Neuronal stem cell (in vitro differentiated cells): Measurements from ENCODE around the gene CDHR4.

Source experiments
- DNase-seq: peaks from one replicate; pipeline ENCODE4 v3.0.0-alpha.2; 2013; ENCODE audit warnings: low spot score
- H2AFZ ChIP-seq: one replicate; pipeline ENCODE4 v1.6.1; 2013; ENCODE audit warnings: mild to moderate bottlenecking, low read length, inconsistent platforms
- H2AK5ac ChIP-seq: 2 replicates; pipeline ENCODE4 v1.6.1; 2013; ENCODE audit warnings: low read depth, mild to moderate bottlenecking, inconsistent platforms, low read length, moderate library complexity, mixed read lengths
- H2BK120ac ChIP-seq: 2 replicates; pipeline ENCODE4 v1.6.1; 2013; ENCODE audit warnings: low read depth, mild to moderate bottlenecking, inconsistent platforms, low read length, moderate library complexity, mixed read lengths
- H2BK12ac ChIP-seq: one replicate; pipeline ENCODE4 v1.6.1; 2013; ENCODE audit warnings: low read length, inconsistent platforms
- H2BK15ac ChIP-seq: 2 replicates; pipeline ENCODE4 v1.6.1; 2013; ENCODE audit warnings: mild to moderate bottlenecking, low read length, inconsistent platforms, mixed read lengths
- H2BK5ac ChIP-seq: one replicate; pipeline ENCODE4 v1.6.1; 2013; ENCODE audit warnings: inconsistent platforms, mild to moderate bottlenecking, low read length, moderate library complexity
- H3K14ac ChIP-seq: one replicate; pipeline ENCODE4 v1.6.1; 2013; ENCODE audit warnings: low read length, inconsistent platforms
- H3K18ac ChIP-seq: 2 replicates; pipeline ENCODE4 v1.6.1; 2013; ENCODE audit warnings: low read length, inconsistent platforms
- H3K23ac ChIP-seq: 2 replicates; pipeline ENCODE4 v1.6.1; 2013; ENCODE audit warnings: low read depth, mild to moderate bottlenecking, mixed read lengths, low read length, inconsistent platforms; ENCODE audit not compliant: poor library complexity
- H3K27ac ChIP-seq: replicated peaks from 3 replicates; pipeline ENCODE4 v1.5.1; 2013; ENCODE audit warnings: low read length, inconsistent platforms
- H3K27me3 ChIP-seq, 3 experiments: 2 replicates each; pipeline ENCODE4 v1.6.1; 2013; ENCODE audit warnings: low read length in 3 of 3, mild to moderate bottlenecking in 2 of 3, inconsistent platforms in 1 of 3, low read depth in 1 of 3, mixed read lengths in 1 of 3, moderate library complexity in 1 of 3; ENCODE audit not compliant: control insufficient read depth in 3 of 3, insufficient read depth in 3 of 3
- H3K36me3 ChIP-seq, 2 donors: replicated peaks in 1 of 2; 2 replicates each; pipeline ENCODE4 v1.6.1; 2013; ENCODE audit warnings: low read length in 2 of 2; ENCODE audit not compliant: control insufficient read depth in 2 of 2, insufficient read depth in 2 of 2
- H3K4ac ChIP-seq: 2 replicates; pipeline ENCODE4 v1.6.1; 2013; ENCODE audit warnings: inconsistent platforms, mild to moderate bottlenecking, low read length, moderate library complexity
- H3K4me1 ChIP-seq, 2 donors: 1 replicate in 1 of 2; 2 replicates in 1 of 2; pipeline ENCODE4 v1.6.1; 2013; ENCODE audit warnings: low read length in 2 of 2, low read depth in 1 of 2; ENCODE audit not compliant: control insufficient read depth in 2 of 2, insufficient read depth in 1 of 2
- H3K4me2 ChIP-seq: one replicate; pipeline ENCODE4 v1.6.1; 2013; ENCODE audit warnings: mild to moderate bottlenecking, low read length, inconsistent platforms; ENCODE audit not compliant: insufficient read depth, poor library complexity, severe bottlenecking
- H3K4me3 ChIP-seq, 2 donors: 2 replicates each; pipeline ENCODE4 v1.5.1; 2013; ENCODE audit warnings: low read length in 2 of 2, mild to moderate bottlenecking in 2 of 2, inconsistent platforms in 1 of 2, moderate library complexity in 1 of 2
- H3K79me1 ChIP-seq: one replicate; pipeline ENCODE4 v1.6.1; 2013; ENCODE audit warnings: low read depth, mild to moderate bottlenecking, inconsistent platforms, low read length, moderate library complexity
- H3K9ac ChIP-seq: one replicate; pipeline ENCODE4 v1.6.1; 2013; ENCODE audit warnings: mild to moderate bottlenecking, low read depth, low read length, inconsistent platforms; ENCODE audit not compliant: poor library complexity
- H3K9me3 ChIP-seq, 2 donors: replicated peaks in 1 of 2; 2 replicates each; pipeline versions ENCODE3 to v1.6.1; 2013; ENCODE audit warnings: low read length in 2 of 2, mild to moderate bottlenecking in 2 of 2, inconsistent platforms in 1 of 2, low read depth in 1 of 2, mixed read lengths in 1 of 2, moderate library complexity in 1 of 2; ENCODE audit not compliant: control insufficient read depth in 2 of 2, insufficient read depth in 1 of 2
- H4K8ac ChIP-seq: one replicate; pipeline ENCODE4 v1.6.1; 2013; ENCODE audit warnings: low read depth, mild to moderate bottlenecking, inconsistent platforms, low read length, moderate library complexity
- H4K91ac ChIP-seq: one replicate; pipeline ENCODE4 v1.6.1; 2013; ENCODE audit warnings: low read length, low read depth, mild to moderate bottlenecking, inconsistent platforms; ENCODE audit not compliant: poor library complexity
- WGBS, 2 donors: extraction: QIAGEN DNeasy Blood & Tissue Kit; methylation state at CpG; one replicate each; pipeline ENCODE4 v1.1.7; 2013; ENCODE audit warnings: missing lambda C conversion rate in 2 of 2, mixed read lengths in 1 of 2; ENCODE audit not compliant: insufficient read length in 2 of 2, insufficient replicate concordance in 1 of 2; ENCODE audit errors: extremely low coverage in 2 of 2; 5-methylcytosine and 5-hydroxymethylcytosine counted together

The CDHR4 gene

DNA sequence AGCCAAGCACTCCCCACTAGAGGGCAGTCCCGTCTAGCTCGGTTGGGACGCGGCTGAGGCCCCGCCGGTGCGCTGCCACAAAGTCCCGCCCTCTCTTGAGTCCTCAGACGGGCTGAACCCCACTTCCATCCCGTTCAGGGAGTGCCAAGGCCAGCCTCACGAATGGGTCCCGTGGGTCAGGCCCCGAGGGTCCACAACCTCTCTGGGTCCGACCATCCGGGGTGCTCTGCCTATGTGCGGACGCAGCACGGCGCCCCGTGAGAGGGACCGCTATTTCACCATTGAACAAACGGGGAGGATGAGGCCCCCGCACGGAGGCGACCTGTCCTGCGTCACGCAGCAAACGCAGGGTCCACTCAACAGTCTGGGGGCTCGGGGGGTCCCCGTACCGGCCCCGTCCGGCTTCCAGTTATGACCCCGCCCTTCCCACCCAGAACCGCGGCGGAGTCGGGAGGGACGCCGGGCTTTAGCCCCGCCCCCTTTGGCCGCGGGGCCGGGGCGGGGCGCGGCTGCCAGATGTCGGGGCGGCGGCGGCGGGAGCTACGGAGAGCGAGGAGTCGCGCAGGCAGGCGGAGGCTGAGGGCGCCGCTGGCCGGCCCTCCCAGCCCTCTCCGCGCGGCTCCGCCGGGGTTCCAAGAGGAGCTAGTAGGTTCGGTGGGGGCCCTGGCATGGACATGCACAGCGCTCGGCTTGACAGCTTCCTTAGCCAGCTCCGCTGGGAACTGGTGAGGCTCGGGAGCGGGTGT is 3.2 kb upstream of the CDHR4 start, which contains the start of gene INKA1:
Gene INKA1 (plus strand): TSS at position 543 of the 746 bp plus-strand sequence. CDS start 132 bp downstream, at position 675.
- Histone ChIP-seq H2BK12ac (peak within 1 kb of the TSS; percentile 35), H2AFZ (peak within 1 kb of the TSS; percentile 99), H4K91ac (peak within 1 kb of the TSS; percentile 19), H3K18ac (peak within 1 kb of the TSS; percentile 97), H2AK5ac (peak within 1 kb of the TSS; percentile 40), H3K4ac (no peak within 1 kb of the TSS), H3K23ac (peak within 1 kb of the TSS; percentile 16), H3K4me3 (peak within 1 kb of the TSS; percentile 65 to 91), H3K79me1 (no peaks in the 10 kb centered on the region), H3K36me3 (no peaks in the 10 kb centered on the region), H3K27ac (no peak within 1 kb of the TSS), H3K9me3 (no peaks in the 10 kb centered on the region), H2BK5ac (peak within 1 kb of the TSS; percentile 48), H4K8ac (no peak within 1 kb of the TSS), H3K4me2 (peak within 1 kb of the TSS; percentile 87), H3K4me1 (peaks cover 26 to 45% of the 10 kb centered on the region in 2 donors), H2BK120ac (no peak within 1 kb of the TSS), H3K14ac (peak within 1 kb of the TSS; percentile 58), H3K9ac (peak within 1 kb of the TSS; percentile 85), H2BK15ac (peak within 1 kb of the TSS; percentile 45), H3K27me3 (peaks cover 0 to 41% (median 15%) of the 10 kb centered on the region in 3 experiments)
- peak; percentile 84 for DNase-seq
- WGBS, 2 donors = no CpG with 5 or more reads among the region's 71 CpGs

GRCh38 chr3:49801160-49801559 is 1.5 kb upstream of the CDHR4 start:
- no peak overlapping the region for H3K27ac ChIP-seq
- H2AFZ ChIP-seq = no peak overlapping the region
- no peaks in the 10 kb centered on the region for H3K79me1 ChIP-seq
- no peaks in the 10 kb centered on the region for H3K9me3 ChIP-seq
- H3K9ac ChIP-seq = no peak overlapping the region
- no peak overlapping the region for H4K91ac ChIP-seq
- peaks cover 20 to 28% of the 10 kb centered on the region in 2 donors for H3K4me1 ChIP-seq
- no peak overlapping the region for H3K14ac ChIP-seq
- peaks cover 0 to 41% (median 15%) of the 10 kb centered on the region in 3 experiments for H3K27me3 ChIP-seq
- no peak overlapping the region for H4K8ac ChIP-seq
- H3K4me3 ChIP-seq = no peak overlapping the region
- no peak overlapping the region for H2BK5ac ChIP-seq
- no peak for DNase-seq
- no CpG with 5 or more reads among the region's 2 CpGs for WGBS, 2 donors
- no peak overlapping the region for H3K4me2 ChIP-seq
- H3K36me3 ChIP-seq = no peaks in the 10 kb centered on the region
- H2BK12ac ChIP-seq = no peak overlapping the region
- no peak overlapping the region for H2BK120ac ChIP-seq
- no peak overlapping the region for H3K23ac ChIP-seq
- no peak overlapping the region for H2BK15ac ChIP-seq
- no peak overlapping the region for H3K4ac ChIP-seq
- H2AK5ac ChIP-seq = no peak overlapping the region
- no peak overlapping the region for H3K18ac ChIP-seq

DNA sequence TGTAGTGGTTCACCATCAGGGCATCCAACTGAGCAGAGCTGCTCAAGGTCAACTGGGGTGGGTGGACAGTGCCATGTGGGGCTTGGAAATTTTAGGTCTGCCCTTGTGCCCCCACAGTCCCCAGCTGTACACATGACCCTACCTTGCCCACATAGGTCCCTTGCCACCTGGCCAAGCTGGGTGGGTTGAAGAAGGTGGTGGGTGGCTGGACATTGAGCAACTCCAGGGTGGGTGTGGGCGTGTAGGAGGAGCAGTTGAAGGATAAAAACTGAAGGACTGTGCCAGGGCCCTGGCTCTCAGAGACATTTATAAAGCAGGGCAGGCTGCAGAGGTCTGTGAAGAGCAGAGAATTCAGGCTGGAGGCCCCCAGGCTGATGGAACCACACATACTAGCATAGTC is 568 bp downstream of the CDHR4 start:
- no peak overlapping the region for H3K27ac ChIP-seq
- H3K27me3 ChIP-seq = peaks cover 0 to 37% (median 8%) of the 10 kb centered on the region in 3 experiments
- H3K4me3 ChIP-seq = peak overlapping the region in 1 of 2 donors; percentile 26
- H3K36me3 ChIP-seq = no peaks in the 10 kb centered on the region
- no peak overlapping the region for H3K23ac ChIP-seq
- H3K9ac ChIP-seq = peak overlapping the region; percentile 57
- peaks cover 11 to 17% of the 10 kb centered on the region in 2 donors for H3K4me1 ChIP-seq
- no peak for DNase-seq
- no peaks in the 10 kb centered on the region for H3K9me3 ChIP-seq
- no peak overlapping the region for H3K4me2 ChIP-seq
- peak overlapping the region; percentile 22 for H2AK5ac ChIP-seq
- H2BK12ac ChIP-seq = no peak overlapping the region
- H3K14ac ChIP-seq = no peak overlapping the region
- WGBS, 2 donors = no CpG with 5 or more reads among the region's 1 CpG
- no peak overlapping the region for H2AFZ ChIP-seq
- H2BK15ac ChIP-seq = no peak overlapping the region
- no peak overlapping the region for H4K8ac ChIP-seq
- no peak overlapping the region for H4K91ac ChIP-seq
- no peak overlapping the region for H3K18ac ChIP-seq
- peak overlapping the region; percentile 49 for H2BK120ac ChIP-seq
- no peaks in the 10 kb centered on the region for H3K79me1 ChIP-seq
- H2BK5ac ChIP-seq = peak overlapping the region; percentile 62
- no peak overlapping the region for H3K4ac ChIP-seq
